GM19324 (cell line): ENCODE results near the gene DNAJC1.

Experiments
- ATAC-seq: cut with Tn5 transposase; IDR thresholded peaks from one replicate; pipeline ENCODE4 v1.9.1; 2021; ENCODE audit warnings: mild to moderate bottlenecking, moderate library complexity; ENCODE audit not compliant: unreplicated experiment, low FRiP score

The DNAJC1 gene

DNA sequence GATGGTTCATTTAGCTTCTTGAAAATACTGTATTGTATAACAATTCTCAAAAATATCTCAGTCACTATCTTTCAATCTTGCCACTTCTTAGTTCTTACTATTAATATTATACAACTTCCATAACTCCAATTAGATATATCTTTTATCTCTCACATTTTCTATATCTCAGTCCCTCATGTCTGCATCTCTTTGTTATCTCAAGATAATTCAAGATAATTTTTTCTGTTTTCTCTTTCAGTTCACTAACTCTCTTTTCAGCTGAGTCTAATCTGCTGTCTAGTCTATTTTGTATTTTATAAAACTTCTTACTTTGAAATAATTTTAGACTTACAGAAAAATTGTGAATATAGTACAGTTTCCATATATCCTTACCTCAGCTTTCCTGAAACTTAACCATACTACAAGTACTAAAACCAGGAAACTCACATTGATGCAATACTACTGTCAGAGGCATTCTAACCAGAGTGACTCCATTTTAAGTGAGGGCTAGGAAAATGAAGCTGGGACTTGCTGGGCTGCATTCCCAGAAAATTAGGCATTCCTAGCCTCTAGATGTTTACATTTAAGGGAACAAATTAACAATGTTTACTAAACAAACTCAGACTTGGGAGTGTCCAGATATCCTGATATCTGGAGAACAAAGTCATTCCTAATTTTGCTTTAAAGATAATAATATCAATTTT is 38.4 kb downstream of the DNAJC1 start:
- ATAC-seq, result no peak

GRCh38 chr10:21962358-21962757 is 41.2 kb downstream of the DNAJC1 start:
- no peak for ATAC-seq

DNA sequence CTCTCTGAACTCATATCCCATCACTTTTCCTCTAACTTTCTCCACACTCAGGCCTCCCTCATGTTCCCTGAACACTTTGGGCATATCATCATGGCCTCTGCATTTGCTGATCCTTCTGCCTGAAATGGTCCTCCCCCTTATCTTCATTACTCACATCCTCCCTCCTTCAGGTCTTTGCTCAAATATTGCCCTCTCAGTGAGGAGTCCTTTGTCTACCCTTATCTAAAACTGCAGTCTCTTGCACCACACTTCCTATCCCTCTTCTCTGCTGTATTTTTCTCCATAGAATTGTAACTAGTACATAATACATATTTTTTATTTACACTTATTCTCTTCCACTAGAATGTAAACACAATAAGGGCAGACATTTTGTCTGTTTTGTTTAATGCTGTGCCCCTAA is 41.7 kb downstream of the DNAJC1 start:
- no peak for ATAC-seq

- ATAC-seq, result no peak
These were observed 43.5 kb downstream of the DNAJC1 start for GRCh38 chr10:21959998-21960397.

- no peak for ATAC-seq
These were observed 48.8 kb downstream of the DNAJC1 start for GRCh38 chr10:21954690-21955089.

DNA sequence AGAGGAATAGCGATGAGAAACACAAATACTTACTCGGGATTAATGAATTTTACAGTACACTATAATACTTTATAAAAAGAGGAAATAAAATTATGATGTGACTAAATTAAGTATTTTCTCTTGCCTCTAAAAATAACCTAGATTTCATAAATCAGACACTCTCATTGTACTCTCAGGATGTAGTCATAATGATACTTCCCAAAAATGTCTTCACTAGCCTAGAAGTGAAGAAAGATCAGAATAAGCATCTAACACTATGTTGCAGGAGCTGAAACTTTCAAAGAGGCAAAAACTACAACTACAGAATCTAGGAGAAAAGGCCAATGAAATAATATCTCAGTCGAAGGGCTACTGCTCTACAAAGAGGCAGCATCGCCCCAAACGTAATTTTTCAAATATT is 49.4 kb downstream of the DNAJC1 start:
- no peak for ATAC-seq

DNA sequence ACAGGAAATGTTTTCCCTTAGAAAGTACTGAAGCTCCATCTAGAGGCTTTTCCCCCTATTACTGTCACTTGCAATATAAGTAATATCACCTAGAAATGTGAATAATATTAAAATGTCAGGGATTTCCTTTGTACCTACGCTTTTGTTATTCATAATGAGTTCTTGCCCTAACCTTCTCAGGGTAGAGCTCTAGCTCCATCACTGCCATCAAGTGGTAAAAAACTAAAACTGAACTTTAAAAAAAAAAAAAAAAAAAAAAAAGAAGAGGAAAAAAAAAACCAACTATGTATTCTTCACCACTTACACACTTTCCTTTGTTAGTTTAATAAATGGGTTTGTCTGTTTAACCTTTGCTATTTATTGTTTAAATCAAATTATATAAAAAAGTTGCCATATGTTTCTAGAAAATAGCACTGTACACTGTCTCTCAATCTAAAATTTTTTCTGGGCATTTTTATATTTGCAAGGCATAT is 49.9 kb downstream of the DNAJC1 start:
- ATAC-seq, result no peak

DNA sequence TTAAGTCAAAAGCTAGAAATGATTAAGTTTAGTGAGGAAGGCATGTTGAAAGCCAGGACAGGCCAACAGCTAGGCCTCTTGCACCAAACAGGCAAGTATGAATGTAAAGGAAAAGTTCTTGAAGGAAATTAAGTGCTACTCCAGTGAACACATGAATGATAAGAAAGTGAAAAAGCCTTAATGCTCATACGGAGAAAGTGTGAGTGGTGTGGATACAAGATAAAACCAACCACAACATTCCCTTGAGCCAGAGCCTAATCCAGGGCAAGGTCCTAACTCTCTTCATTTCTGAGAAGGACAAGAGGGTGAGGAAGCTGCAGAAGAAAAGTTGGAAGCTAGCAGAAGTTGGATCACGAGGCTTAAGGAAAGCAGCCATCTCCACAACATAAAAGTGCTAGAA is 53.0 kb downstream of the DNAJC1 start:
- no peak for ATAC-seq

DNA sequence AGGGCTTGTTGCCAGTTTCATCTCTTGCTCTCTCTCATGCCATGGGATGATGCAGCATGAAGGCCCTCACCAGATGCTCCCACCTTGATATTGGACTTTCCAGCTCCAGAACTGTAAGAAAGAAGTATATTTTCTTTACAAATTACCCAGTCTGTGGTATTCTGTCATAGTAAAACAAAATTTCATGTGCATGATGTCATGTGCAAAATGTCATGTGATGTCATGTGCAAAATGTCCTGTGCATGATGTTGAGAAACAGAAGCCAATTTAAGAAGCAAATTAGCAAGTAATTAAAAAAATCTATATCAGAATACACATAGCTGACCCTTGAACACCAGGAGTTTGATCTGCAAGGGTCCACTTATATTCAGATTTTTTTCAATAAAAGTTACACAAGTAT is 56.6 kb downstream of the DNAJC1 start:
- ATAC-seq, result no peak

- ATAC-seq, result no peak
These were observed 58.7 kb downstream of the DNAJC1 start for GRCh38 chr10:21944727-21945386.

GRCh38 chr10:21943633-21944265 is 59.8 kb downstream of the DNAJC1 start:
- ATAC-seq, result no peak

- no peak for ATAC-seq
These were observed 68.0 kb downstream of the DNAJC1 start for GRCh38 chr10:21935439-21936023.

DNA sequence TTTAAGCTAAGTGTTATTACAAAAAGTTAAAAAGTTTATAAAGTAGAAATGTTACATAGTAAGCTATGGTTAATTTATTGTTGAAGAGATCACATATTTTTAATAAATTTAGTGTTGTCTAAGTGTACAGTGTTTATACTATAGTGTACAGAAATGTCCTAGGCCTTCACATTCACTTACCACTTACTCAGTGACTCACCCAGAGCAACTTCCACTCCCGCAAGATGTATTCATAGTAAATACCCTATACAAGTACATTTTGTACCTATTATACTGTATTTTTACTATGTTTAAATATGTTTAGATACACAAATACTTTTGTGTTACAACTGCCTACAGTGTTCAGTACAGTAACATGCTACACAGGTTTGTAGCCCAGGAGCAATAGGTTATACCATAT is 69.2 kb downstream of the DNAJC1 start:
- no peak for ATAC-seq

- no peak for ATAC-seq
These were observed 74.5 kb downstream of the DNAJC1 start for GRCh38 chr10:21929070-21929469.

DNA sequence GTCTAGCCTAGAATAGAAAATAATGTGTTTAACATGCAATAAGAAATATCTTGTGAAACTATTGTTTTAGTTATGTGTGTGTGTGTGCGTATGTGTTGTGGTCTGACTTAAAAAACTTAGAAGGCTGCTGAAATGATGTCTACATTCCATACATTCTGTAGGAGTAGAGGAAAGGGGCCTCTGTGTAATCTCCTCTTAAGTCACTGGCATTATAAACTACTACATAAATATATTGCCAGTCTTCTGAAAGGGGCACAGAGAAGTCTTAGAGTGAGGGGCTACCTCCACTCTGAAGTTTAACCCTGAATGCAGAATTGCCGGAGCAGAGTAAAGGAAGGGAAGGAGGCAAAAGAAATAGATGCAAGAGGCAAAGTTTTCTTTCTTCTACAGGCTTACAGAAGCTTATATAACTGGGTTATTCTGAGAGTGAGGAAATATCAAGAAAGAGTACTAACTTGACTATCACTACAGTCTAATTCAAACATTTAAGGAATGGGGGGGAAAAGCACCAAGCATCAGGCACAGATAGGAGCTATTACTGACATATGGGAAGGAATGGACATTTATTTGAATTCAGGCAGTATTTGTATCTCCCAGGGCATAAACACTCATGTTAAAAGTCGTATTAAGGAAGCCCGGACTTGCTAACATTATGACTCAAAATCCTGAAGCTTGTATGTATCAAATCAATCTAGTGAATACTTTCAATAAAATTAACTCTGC is 75.7 kb downstream of the DNAJC1 start:
- no peak for ATAC-seq

GRCh38 chr10:21926949-21927348 is 76.6 kb downstream of the DNAJC1 start:
- ATAC-seq, result no peak

DNA sequence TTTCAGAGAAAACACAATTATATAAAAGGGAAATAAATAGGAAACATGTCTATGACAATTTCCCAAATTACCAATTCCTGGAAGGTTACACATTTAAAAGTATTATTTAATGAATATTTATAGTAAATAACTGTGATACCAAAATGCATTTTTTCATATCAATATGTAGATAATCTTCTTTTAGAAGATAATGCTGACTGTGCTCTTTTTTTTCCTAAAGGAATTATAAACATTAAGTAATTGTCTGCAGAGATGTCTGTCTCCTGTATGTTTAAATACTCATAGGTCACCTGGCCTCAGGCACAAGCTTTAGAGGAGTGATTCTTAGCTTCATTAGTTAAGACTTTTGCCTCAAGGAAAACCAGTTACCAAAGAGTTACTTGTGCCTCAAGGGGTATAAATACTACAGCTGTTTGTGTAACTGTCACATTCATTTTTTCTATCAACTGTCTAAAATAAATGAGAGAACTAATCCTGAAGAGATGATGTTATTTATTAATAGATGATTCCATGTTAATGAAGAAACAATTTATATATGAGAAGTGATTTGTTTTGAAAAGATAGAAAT is 77.1 kb downstream of the DNAJC1 start:
- ATAC-seq, result no peak

DNA sequence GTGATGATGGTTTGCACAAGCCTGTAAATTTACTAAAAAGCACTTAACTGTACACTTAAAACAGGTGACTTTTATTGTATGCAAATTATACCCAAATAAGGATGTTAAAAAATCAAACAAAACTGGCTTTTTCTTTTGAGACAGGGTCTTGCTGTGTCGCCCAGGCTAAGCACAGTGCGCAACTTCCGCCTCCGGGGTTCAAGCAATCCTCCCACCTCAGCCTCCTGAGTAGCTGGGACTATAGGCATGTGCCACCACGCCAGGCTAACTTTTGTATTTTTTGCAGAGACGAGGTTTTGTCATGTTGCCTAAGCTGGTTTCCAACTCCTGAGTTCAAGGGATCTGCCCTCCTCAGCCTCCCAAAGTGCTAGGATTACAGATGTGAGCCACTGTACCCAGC is 77.7 kb downstream of the DNAJC1 start:
- ATAC-seq, result no peak

DNA sequence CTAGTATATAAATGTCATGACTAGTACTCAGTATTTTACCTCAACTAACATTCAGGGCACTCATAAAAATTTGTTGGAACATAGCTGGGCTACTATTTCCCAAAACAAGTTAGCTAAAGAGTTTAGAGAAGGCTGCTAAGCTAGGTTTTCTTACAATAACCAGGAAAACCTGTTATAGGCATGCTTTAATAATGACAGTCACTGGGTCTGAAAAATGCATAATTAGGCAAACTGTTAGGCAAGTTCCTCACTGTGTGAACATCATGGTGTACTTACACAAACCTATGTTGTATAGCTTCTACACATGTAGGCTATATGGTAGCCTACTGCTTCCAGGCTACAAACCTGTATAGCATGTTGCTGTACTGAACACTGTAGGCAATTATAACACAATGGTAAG is 79.0 kb downstream of the DNAJC1 start:
- no peak for ATAC-seq

DNA sequence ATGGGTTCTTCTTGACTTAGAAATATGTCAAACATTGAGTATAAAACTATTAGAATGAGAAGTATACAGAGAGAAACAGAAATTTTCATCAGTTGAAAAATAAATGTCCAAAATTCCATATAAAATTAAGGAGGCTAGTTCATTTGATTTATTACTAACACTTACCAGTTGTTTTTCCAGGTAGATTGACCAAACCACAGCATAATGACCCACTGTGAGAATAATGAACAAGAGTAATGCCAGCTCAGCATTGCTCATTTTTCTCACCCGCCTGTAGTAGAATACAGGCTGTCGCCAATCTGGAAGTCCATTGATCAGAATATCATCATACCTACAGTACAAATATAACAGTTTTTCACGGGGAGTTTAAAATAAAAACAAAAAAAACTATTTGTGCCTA is 82.9 kb downstream of the DNAJC1 start:
- no peak for ATAC-seq

- ATAC-seq, result no peak
These were observed 83.6 kb downstream of the DNAJC1 start for GRCh38 chr10:21919906-21920305.
